GM18873 (cell line): Measurements from ENCODE around the gene GNAT1.
"Not testable (repeated sequence)": the region's sequence is repeated elsewhere in the genome, so short reads cannot be mapped to it uniquely, and the experiment has no call there.

Source experiments
- ATAC-seq: cut with Tn5 transposase; IDR thresholded peaks from one replicate; pipeline ENCODE4 v1.9.1; 2021; ENCODE audit warnings: mild to moderate bottlenecking, moderate library complexity, moderate number of reproducible peaks; ENCODE audit not compliant: unreplicated experiment, low FRiP score

Gene GNAT1

DNA sequence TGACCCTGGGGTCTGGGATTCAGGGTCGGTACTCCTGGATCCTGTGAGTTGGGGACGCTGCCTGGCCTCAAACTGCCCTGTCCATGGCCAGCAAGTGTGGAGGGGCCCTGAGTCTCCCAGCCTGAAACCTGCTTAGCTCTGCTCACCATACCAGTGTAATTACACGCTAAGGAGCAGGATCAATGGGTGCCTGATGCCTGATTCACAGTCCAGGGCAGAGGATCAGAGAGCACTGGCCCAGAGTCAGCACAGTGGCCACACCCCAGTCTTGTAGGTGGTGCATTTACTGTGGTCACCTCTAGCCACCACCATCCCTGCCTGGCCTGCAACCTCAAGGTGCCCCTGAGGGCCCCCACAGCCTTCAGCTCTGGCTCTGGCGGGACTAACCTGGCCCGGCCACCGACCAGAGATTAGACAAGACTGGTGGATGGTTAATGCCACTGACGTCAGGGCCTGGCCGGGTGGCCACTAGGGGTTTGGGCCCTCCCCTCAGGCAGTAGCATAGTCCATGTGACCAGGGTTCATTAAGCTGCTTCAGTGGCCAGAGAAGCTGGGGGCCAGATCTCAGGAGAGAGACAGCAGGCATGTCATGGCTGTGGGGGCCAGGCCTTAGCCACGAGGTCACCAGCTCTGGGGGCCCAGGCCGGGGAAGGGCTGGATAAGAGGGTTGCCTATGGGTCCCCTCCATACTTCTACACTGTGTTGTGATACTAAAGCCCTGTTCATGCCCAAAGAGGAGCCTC is 10.3 kb downstream of the GNAT1 start:
- no peak for ATAC-seq

DNA sequence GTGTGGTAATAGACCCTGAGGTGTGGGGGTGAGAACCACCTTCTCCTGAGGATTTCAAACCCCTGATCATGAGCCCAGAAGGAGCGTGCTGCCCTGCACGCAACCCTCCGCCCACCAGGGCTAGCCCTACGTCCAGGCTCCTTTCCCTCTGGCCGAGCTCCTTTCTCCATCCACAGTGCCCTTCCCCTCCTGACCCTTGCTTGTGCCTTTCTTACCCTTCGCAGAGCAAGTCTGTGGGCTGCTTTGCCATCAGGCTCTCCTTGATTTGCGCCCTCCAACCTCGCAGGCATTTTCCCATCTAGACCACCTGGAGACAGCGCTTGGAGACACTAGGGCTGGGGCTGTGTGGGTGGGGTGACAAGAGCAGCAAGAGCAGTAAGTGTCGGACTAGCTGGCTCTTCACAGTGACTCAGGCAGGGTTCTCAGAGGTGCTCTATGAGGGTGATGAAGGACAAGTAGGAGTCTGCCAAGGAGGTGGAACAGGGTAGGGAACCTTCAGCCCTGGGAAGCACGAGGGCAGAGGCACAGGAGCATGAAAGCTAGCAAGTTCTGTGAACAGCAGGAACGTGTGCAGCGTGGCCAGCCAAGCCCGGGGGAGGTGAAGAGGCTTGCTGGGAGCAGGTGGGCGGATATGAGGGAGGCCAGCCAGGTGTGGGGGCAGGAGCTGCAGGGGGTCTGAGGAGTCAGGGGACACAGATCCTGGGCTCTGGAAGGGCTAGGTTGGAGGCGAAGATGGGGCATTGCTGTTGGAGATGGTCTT is 11.1 kb downstream of the GNAT1 start:
- no peak for ATAC-seq

DNA sequence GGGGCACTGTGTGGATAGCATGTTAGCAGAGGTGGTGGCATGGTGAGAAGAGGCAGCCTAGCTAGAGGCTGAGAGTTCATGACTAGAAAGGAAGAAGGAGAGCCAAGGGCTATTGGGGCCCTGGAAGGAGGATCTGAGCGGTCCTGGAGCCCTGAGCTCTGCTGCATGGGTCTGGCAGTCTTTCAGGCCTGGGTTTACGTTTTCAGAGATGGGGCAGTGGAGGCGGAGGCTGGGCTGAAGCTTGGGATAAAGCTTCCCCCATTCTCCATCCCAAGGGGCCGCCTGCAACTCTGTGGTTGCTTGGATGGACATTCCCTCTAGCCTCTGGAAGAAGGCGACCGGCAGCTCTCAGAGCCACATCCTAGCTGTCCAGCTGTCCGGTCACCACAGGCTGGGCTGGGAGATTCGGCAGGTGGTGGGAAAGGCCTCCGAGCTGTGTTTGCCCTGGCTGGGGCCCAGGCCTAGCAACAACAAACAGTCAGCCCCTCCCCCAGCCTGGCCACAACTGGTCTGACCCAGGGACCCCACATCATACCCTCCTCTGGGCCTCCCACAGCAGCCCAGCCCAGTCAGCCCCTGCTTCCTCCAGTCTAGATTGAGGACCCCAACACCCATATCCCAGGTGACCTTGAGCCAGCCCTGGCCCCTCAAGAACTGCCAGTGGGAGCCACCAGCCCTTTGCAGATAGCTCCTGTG is 11.9 kb downstream of the GNAT1 start:
- ATAC-seq = no peak

DNA sequence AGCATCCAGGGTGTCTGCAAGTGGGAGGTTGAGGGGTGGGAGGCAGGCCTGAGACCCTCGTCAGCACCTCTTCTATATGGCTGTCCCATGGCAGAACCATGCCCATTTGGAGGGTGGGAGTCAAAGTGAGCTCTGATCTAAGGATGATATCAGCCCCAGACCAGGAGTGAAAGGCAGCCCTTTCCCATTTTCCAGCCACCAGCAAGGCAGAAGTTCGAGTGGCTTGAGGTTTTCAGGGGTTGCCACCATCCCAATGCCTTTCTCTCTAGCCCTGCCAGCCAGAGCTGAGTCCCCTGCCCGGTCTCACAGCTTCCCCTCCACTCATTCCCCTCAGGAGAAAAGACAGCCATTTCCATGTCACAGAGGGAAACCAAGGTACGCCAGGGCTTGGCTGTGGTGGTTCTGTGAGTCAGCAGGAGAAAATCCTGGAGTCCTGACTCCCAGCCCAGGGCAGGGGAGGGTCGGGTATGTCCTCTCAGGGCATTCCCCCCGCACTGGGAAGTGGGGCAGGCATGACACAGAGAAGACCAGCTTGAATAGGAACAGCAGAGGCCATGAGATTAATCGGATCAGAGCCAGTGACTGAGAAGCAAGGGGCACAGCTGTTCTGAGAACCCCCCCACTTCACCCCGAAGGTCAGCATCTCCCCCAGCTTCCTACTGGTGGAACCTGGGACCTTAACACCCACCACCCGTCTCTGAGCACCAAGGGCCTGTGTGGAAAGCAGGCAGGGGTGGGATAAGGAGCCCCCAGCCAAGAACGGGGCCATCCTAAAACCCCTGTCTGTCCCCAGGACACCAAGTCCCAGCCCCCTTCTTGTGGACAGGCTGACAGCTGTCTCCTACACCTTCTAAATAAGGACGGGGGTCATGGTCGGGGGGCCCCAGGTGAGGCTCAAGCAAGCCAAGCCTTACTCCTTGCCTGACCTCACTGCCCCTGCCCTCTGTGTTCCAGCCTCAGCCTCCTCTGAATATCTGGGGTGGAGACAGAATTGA is 12.7 kb downstream of the GNAT1 start:
- ATAC-seq = no peak

DNA sequence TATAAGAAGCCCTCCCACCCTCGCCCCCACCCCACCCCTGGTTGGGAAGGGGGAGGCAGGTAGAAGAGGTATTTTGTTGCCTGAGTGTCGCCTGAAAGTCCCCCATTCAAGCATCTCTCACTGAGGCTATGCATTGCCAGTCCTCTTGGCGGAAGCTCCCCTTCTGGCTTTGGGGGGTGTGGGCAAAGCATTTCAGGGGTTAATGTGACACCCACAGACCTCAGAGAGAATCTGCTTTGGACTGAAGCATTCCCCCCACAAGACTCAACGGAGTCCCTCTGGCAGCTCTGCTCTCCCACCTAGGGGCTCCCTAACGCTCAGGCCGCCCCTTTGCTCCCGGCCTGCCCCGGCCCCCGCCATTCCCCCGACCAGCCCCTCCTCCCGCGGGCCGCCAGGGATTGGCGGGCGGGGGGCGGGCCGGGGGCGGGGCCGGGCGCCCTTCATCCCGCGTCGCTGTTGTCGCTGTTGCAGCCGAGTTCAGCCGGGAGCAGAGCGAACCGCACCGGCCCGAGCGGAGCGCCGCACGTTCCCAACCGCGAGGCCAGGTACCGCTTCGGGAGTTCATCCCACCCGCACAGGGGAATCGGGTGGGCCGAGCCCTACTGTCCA is 13.5 kb downstream of the GNAT1 start, which contains the start of gene SLC38A3:
Gene SLC38A3, plus strand, starts transcription at position 468 of the 609 bp plus-strand sequence. CDS start 8,929 bp downstream, outside the sequence.
- no peak for ATAC-seq

DNA sequence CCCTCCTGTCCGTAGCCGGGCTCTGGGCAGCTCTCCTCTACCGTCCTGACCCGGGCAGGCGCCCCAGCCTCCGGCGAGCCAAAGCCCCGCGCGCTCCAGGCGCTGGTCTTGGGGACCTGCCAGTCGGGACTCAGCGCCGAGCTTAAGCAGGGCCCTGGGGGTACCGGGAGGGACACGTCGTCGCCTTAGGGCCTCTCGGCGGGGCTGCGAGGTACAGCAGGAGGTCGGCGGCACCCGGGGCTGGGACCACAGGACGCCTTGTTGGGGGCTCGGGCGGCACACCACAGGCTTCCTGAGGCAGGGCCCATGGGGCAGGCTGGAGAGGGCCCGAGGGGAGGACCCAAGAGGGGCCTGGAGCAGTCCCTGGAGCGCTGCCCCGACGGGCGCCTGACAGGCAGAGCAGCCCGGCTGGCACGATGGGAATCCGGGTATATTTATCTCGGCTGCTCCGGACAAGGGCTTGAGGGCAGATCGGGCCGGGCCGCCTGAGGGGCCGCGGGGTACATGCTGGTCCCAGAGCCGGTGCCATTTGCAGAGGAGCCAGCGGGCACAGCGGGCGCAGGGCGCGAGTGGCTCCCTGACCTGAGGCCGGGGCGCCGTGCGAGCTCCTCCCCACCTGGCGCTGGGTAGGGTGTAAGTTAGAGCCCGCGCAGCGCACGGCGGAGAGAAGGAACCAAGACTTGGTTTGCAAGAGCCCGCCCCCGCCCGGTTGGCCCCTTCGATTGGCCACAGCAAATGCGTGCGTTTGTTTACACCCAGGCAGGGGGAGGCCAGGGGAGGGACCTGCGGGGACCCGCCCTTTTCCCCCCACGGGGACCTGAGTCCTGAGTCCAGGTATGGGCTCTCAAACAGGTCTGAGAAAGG is 14.2 kb downstream of the GNAT1 start:
- no peak for ATAC-seq

DNA sequence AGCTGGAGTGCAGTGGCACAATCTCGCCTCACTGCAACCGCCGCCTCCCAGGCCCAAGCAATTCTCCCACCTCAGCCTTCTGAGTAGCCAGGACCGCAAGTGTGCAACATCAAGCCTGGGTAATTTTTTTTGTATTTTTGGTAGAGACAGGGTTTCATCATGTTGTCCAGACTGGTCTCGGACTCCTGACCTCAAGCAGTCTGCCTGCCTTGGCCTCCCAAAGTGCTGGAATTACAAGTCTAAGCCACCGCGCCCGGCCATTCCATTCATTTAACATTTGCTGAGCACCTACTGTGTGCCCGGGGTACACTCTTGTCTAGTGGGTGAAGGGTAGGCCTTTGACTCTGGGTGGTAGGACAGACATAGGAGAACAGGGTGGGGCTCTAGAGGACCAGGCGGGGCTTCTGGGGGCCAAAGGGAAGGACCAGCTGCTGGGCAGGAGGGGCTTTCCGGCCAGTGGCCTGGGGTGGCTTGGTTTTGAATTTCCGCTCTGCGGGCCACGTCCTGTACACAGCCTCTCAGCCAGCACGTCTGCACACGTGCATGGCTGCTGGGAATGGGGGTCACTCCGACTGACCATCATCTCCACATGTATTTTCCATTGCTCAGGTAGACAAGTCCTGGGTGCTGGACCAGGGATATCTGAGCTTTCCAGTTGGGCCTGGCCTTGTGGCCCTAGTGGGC is 16.1 kb downstream of the GNAT1 start:
- no peak for ATAC-seq

DNA sequence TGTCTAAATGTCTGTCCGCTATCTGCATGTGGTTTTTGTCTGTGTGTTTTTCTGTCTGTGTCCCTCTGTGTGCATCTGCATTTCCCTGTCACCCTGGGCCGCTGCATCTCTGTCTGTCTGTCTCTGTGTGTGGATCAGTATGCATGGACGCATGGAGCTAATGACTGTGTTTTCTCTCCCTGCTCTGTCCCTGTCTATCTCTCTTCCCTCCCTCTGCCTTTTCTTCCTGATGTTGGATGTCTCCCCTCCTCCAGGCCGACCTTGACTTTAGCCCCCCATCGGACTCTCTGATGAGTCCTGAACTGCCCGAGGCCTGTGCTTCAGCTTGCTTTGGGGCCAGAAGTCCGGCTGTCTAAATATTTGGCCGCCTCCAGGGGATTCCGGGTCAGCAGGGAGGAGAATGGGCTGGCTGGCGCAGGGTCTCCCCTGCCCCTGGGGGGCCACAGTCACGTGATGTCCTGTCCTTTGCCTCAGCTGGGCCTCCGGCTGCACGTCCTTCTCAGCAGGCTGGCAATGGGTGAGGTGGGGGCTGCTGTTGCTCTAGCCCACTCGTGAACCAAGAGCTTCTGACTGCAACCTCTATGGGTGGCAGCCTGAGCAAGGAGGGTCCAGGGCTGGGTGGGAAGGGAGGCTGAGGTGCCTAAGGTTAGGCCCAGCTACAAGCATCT is 17.4 kb downstream of the GNAT1 start:
- no peak for ATAC-seq

DNA sequence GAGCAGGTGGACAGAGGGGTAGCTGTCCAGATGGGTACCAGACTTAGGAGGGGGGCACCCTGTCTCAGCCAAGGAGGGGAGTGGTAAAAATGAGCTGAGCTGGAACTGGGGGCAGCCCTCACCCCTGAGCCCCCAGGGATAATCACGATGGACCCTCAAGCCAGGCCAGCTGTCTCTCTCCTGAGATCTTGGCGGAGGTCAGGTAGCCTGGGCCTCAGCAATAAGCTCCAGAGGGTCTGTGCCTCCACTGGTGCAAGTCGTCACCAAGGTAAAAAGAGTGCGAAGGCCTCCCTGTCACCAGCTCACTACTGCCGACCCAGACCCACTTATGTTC is 18.7 kb downstream of the GNAT1 start:
- no peak for ATAC-seq

DNA sequence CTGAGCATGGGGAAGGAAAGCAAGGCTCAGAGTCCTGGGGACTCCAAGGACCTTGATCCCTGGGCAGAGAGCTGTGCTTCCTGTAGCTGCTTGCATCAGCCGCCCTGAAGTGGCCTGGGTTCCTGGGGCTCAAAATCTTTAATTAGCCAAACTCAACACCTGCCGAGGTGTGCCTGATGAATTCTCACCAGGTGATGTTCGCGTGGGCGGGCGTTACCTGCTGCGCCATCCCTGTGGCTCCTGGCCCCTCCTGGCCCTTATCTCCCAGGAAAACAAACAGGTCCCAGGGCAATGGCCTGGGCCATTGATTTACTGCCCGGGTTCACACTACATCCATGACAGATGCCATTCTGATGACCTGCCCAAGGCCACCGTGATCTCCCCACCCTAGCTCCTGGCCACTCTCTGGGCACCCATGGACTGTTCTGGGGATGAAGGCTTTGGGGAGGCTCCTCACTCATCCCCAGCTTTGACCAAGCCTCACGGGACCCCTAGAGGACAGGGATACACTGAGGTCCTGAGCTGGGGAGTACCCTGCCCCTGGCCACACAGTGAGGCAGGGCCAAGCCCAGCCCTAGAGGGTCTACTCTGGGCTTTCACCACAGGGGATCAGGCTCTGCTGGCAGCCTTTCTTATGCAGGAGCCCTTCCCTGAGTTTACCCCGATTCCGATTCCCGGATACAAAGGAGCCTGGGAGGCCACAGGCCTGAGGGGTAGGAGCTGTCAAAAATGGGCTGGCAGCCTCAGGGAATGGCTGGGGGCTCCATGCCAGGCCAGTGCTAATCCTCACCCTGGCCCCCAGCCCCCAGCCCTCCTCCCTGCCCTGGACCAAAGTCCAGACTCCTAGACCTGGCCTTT is 19.3 kb downstream of the GNAT1 start:
- no peak for ATAC-seq

DNA sequence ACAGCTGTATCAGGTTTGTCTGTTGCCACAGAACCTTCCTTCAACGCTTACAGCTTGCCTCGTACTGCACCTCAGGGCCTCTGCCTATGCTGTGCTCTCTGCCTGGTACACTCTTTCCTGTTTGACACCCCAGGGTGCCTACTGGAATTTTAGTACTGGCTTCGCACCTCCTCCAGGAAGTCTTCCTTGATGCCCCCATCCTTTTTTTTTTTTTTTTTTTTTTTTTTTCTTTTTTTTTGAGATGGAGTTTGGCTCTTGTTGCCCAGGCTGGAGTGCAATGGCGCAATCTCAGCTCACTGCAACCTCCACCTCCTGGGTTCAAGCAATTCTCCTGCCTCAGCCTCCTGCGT is 19.9 kb downstream of the GNAT1 start:
- not testable (repeated sequence) for ATAC-seq

DNA sequence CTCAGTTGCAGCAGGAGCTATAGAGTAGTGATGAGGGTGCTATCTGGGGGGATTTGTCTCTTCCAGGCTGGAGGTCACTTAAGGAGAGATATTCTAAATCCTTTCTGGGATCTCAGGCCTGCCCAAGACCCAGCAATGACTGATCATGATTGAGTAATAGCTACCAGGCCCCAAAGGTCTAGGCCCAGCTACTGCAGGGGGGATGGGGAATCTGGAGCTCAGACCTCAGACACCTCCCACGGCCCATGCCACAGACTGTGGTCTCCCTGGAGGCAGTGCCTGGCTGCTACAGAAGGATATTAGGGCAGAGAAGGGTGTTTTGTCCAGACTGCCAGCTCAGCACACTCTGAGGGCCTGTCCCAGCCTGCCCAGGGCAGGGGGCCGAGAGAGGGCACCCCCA is 20.5 kb downstream of the GNAT1 start:
- no peak for ATAC-seq

DNA sequence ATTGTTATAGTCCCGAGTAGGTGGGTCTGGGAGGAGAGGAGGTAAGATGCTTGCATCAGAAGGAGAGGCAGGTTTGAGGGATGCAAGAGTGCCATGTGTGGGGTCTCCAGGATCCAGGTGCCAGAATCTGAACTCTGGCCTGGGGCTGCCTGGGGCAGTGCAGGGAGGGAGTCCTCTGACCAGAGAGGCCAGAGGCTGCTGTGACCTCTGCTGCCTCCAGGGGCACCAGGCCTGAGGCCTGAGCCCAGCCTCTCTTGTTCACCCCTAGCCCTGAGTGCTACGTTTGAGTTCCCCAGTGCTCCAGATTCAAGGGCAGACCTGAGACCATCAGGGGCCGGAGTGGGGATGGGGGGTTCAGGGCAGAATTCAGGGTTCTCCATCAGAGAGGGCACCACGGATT is 21.1 kb downstream of the GNAT1 start:
- no peak for ATAC-seq

DNA sequence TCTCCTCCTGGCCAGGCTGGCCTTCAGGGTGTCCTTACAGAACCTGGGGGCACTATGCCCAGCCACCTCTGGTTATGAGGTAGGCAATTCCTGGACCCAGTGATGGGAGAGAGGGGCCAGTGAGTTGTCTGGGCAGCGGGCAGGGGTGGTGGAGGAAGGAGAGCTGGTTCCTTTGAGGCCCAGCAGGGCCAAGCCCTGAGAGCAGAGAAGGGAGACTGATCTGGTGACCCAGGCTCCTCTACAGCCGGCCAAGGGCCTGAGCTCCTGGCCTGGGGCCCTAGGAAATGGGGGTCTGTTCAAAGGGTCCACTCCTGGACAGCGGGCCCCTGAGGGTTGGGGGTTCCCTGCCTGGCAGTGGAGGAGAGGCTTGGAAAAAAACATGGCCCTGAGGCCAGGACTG is 21.6 kb downstream of the GNAT1 start:
- no peak for ATAC-seq

DNA sequence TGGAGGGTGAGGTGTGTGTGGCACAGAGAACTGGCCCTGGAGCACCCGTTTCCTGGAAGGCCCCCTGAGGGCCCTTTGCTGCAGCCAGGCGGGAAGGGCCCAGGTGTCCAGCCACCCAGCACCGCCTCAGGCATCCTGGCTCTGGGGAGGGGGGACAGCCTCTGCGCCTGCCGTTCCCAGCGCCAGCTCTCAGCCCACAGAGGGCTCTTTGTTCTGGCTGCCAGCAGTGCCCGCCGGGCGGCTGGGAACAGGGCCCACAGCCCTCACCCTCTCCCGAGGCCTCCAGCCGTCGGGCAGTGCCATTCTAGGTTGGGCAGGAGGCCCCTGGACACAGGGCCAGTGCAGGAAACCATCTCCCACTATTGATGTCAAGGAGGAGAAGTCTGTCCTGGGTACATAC is 22.0 kb downstream of the GNAT1 start:
- no peak for ATAC-seq

DNA sequence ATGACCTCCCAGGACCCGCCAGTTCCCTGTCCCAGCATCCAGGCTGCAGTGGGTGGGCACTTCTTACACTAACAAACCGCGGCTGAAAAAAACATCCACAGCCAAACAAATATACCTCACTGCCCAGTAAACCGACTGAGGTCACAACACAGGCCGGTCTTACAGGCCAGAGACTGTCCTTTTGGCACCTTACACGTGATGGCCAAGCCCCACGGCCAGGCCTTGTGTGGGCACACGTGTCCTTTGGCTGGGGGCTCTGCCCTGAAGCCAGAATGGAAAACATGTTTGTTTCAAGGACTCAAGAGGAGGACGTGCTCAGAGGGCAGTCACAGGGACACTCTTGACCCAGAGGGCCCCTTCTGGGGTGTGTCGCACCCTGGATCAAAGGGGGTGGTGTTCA is 23.4 kb downstream of the GNAT1 start:
- no peak for ATAC-seq

DNA sequence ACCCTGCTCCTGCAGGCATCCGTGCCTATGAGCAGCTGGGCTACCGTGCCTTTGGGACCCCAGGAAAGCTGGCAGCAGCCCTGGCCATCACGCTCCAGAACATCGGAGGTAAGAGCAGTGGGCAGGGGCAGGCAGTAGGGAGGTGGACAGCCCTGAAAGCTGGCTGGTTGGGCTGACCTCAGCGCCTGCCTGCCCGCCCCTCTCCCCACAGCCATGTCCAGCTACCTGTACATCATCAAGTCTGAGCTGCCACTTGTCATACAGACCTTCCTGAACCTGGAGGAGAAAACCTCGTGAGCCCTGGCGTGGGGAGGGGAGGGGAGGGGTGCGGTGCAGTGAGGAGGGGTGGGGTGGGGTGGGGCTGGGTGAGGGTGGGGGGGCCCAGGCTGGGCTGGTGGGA is 24.1 kb downstream of the GNAT1 start:
- no peak for ATAC-seq
